HG03108 (cell line): Measurements from ENCODE around the gene ELL.
A peak's percentile ranks its signal among the peaks of the same experiment; 100 is the strongest.

Source experiments
- ATAC-seq: cut with Tn5 transposase; IDR thresholded peaks from one replicate; pipeline ENCODE4 v1.9.1; 2021; ENCODE audit warnings: moderate library complexity; ENCODE audit not compliant: unreplicated experiment

ELL gene

GRCh38 chr19:18424890-18425514, 96.9 kb downstream of the ELL start:
- ATAC-seq: no peak

GRCh38 chr19:18424122-18424889, 97.6 kb downstream of the ELL start:
- ATAC-seq: no peak

GRCh38 chr19:18423258-18424020, 98.4 kb downstream of the ELL start:
- no peak for ATAC-seq

GRCh38 chr19:18422530-18423191, 99.2 kb downstream of the ELL start:
- no peak for ATAC-seq

GRCh38 chr19:18421371-18421959, 100.4 kb downstream of the ELL start:
- ATAC-seq: no peak

GRCh38 chr19:18420930-18421329, 100.9 kb downstream of the ELL start:
- ATAC-seq: no peak

DNA sequence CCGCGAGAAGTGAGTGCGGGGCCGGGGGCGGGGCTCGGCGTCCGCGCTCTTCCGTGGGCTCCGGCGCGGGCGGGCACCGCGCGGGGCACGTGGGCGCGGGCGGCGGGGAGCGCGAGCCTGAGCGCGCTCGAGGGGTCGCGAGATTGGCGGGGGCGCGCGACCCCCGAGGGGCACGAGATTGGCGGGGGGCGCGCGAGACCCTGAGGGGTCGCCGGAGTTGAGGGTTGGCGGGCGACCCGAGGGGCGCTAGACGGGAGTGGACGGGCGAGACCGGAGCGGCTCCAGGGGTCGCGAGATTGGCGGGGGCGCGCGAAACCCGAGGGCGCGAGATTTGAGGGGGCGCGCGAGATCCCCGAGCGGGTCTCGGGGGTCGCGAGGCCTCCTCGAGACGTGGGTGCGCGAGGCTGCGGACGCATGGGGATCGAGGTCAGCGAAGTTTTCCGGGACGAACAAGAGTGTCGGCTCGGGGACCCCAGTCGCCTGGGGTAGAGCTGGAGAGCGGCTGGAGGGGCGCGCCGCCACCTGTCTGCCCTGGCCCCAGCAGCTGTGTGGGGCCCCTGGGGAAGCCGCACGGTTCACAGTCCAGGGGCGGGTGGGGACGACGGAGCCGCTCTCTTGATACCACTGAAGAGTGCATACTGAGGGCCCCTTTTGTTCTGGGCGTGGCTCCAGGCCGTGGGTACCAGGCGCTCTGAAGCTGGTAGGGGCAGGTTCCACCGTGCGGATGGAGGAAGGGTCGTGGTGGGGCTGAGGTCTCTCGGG, 102.0 kb downstream of the ELL start:
- ATAC-seq: no peak

- ATAC-seq: no peak
Measured at GRCh38 chr19:18419195-18419698, 102.6 kb downstream of the ELL start, which contains the start of gene SSBP4. Gene SSBP4, plus strand, starts transcription at chr19:18419398. Its CDS starts 251 bp downstream, at chr19:18419649.

GRCh38 chr19:18418483-18419194, 103.2 kb downstream of the ELL start:
- no peak for ATAC-seq

- ATAC-seq: no peak
Measured at GRCh38 chr19:18418029-18418482, 103.8 kb downstream of the ELL start.

GRCh38 chr19:18417250-18418028, 104.4 kb downstream of the ELL start:
- ATAC-seq: peak; percentile 25

DNA sequence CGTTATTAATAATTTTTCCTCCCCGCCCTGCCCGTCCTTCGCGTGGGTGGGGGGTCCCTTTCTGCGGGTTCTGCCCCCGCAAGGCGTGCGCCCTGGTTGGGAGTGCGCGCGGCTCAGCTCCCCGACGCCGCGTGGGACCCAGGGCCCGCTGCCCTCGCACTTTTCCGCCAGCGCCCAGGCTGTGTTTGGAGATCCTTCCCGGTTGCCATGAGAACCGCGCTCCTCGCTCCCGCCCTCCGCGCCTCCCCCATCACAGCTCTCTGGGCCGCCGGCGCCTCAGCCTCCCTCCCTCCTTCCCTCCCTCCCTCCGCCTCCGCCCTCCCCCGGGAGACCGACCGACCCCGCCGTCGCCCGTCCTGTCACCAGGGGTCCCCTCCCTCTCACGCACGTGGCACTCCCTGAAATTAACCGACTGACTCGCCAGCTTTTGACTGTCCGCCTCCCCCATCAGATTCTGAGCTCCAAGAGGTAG, 105.1 kb downstream of the ELL start:
- no peak for ATAC-seq

GRCh38 chr19:18415178-18415867, 106.5 kb downstream of the ELL start:
- ATAC-seq: no peak

GRCh38 chr19:18414504-18415177, 107.2 kb downstream of the ELL start:
- ATAC-seq: no peak

DNA sequence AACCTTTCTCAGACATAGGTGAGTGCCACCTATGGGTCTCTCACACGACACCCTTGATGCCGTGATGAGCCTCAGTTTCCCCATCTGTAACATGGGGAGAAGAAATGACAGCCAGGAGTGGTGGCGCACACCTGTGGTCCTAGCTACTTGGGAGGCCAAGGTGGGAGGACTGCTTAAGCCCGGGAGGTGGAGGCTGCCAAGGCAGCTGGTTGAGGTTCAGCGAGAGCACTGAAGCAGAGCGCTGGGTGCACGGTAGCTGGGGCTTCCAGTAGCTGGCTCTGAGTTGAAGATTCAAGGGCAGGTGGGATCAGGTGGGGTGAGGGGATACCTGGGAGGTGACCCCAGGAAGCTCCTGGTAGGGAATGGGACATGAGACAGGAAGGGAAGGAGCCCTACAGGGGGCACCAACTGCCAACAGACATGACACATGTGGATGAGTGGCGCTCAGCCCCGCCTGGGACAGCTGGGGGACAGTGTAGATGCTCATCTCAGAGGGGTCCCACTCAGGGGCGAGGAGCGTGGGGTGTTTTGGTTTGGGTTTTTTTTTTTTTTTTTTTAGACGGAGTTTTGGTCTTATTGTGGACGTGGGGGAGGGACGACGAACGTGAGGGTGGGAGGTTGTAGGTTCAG, 109.1 kb downstream of the ELL start:
- no peak for ATAC-seq

GRCh38 chr19:18408053-18408476, 113.8 kb downstream of the ELL start:
- ATAC-seq: peak; percentile 87

GRCh38 chr19:18406749-18407148, 115.1 kb downstream of the ELL start:
- ATAC-seq: no peak
